22Rv1 (cell line): ENCODE measurements around the gene MSH2.

ENCODE experiments used
- CTCF ChIP-seq: fragments of 450-650 bp; IDR thresholded peaks from 2 replicates; pipeline ENCODE4 v1.5.1; 2017; ENCODE audit warnings: mild to moderate bottlenecking
- ZFX ChIP-seq: fragments of 450-650 bp; IDR thresholded peaks from 2 replicates; pipeline ENCODE4 v1.6.1; 2017; ENCODE audit warnings: antibody characterized with exemption, borderline replicate concordance

DNA sequence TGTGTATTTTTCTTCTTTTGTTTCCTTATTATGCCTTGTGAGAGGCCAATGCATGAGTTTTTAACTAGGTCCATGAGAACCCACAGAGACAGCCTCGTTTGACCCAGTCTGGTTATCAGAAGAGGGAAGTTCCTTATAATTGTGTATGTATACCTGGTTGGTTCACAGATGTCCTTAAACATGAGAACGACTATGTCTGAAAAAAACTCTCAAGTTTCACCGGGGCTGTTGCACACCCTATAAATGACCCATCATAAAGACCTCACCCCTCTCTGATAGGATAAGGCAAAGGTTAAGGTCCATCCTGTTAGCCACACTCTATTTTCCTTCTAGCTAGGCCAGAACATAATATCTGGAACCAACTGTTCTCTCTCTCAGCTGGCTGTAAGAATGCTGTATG lies 42.7 kb upstream of the MSH2 start:
- TF ChIP-seq CTCF: no peak
- no peak for TF ChIP-seq ZFX
